Ishikawa (cell line): ENCODE measurements around the gene AEBP1.

Experiments
- CEBPB ChIP-seq: IDR thresholded peaks from 2 replicates; pipeline ENCODE4 v1.6.1; 2012
- CREB1 ChIP-seq: IDR thresholded peaks from 2 replicates; pipeline ENCODE4 v1.6.1; 2012; ENCODE audit warnings: low read depth
- EGR1 ChIP-seq: IDR thresholded peaks from 2 replicates; pipeline ENCODE4 v1.6.1; 2012
- EP300 ChIP-seq: IDR thresholded peaks from 2 replicates; pipeline ENCODE4 v1.6.1; 2012; ENCODE audit warnings: borderline replicate concordance
- FOXM1 ChIP-seq: IDR thresholded peaks from 2 replicates; pipeline ENCODE4 v1.6.1; 2012; ENCODE audit warnings: low read depth, borderline replicate concordance
- NFIC ChIP-seq: IDR thresholded peaks from 2 replicates; pipeline ENCODE4 v1.6.1; 2012
- RAD21 ChIP-seq: IDR thresholded peaks from 2 replicates; pipeline ENCODE4 v1.6.1; 2012; ENCODE audit warnings: low read depth
- TAF1 ChIP-seq: IDR thresholded peaks from 2 replicates; pipeline ENCODE4 v1.6.1; 2012; ENCODE audit warnings: low read depth, mild to moderate bottlenecking
- TCF12 ChIP-seq: IDR thresholded peaks from 2 replicates; pipeline ENCODE4 v1.6.1; 2012; ENCODE audit warnings: low read depth
- TEAD4 ChIP-seq: IDR thresholded peaks from 2 replicates; pipeline ENCODE4 v1.6.1; 2012
- USF1 ChIP-seq: IDR thresholded peaks from 2 replicates; pipeline ENCODE4 v1.6.1; 2012
- YY1 ChIP-seq: IDR thresholded peaks from 2 replicates; pipeline ENCODE4 v1.6.1; 2012; ENCODE audit warnings: low read depth
- ZBTB7A ChIP-seq: IDR thresholded peaks from 2 replicates; pipeline ENCODE4 v1.6.1; 2012; ENCODE audit warnings: low read depth
- TF ChIP-seq, protein P1 (sequence below): IDR thresholded peaks from 2 replicates; pipeline ENCODE4 v1.6.1; 2012; ENCODE audit warnings: low read depth, mild to moderate bottlenecking
- TF ChIP-seq, protein P2 (sequence below): IDR thresholded peaks from 2 replicates; pipeline ENCODE4 v1.6.1; 2012

The AEBP1 gene

GRCh38 chr7:44062903-44063295 lies 41.2 kb upstream of the AEBP1 start:
- no peak for TF ChIP-seq TCF12
- TF ChIP-seq USF1: no peak
- TF ChIP-seq TEAD4: no peak
- TF ChIP-seq EP300: no peak
- TF ChIP-seq NFIC: no peak
- no peak for TF ChIP-seq EGR1
- TF ChIP-seq, protein P1, sequence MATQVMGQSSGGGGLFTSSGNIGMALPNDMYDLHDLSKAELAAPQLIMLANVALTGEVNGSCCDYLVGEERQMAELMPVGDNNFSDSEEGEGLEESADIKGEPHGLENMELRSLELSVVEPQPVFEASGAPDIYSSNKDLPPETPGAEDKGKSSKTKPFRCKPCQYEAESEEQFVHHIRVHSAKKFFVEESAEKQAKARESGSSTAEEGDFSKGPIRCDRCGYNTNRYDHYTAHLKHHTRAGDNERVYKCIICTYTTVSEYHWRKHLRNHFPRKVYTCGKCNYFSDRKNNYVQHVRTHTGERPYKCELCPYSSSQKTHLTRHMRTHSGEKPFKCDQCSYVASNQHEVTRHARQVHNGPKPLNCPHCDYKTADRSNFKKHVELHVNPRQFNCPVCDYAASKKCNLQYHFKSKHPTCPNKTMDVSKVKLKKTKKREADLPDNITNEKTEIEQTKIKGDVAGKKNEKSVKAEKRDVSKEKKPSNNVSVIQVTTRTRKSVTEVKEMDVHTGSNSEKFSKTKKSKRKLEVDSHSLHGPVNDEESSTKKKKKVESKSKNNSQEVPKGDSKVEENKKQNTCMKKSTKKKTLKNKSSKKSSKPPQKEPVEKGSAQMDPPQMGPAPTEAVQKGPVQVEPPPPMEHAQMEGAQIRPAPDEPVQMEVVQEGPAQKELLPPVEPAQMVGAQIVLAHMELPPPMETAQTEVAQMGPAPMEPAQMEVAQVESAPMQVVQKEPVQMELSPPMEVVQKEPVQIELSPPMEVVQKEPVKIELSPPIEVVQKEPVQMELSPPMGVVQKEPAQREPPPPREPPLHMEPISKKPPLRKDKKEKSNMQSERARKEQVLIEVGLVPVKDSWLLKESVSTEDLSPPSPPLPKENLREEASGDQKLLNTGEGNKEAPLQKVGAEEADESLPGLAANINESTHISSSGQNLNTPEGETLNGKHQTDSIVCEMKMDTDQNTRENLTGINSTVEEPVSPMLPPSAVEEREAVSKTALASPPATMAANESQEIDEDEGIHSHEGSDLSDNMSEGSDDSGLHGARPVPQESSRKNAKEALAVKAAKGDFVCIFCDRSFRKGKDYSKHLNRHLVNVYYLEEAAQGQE: no peak
- no peak for TF ChIP-seq CREB1
- TF ChIP-seq ZBTB7A: no peak
- no peak for TF ChIP-seq FOXM1
- TF ChIP-seq RAD21: no peak
- TF ChIP-seq, protein P2, sequence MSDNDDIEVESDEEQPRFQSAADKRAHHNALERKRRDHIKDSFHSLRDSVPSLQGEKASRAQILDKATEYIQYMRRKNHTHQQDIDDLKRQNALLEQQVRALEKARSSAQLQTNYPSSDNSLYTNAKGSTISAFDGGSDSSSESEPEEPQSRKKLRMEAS: no peak
- TF ChIP-seq YY1: no peak
- no peak for TF ChIP-seq TAF1

DNA sequence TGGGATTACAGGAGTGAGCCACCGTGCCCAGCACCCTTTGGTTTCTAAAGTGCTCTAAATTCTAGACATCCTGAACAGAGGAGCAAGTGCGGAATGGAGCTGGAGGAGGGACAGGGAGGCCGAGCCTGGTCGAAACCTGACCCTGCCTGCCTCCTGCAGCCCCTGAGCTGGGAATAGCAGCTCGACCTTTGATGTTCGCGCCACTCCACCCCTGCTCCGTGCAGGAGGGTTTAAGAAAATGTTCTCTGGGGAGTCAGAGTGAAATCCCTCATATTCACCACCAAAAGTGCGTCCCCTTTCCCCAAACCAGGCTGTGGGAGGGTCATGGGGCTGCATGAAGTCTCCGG lies 40.6 kb upstream of the AEBP1 start:
- no peak for TF ChIP-seq EGR1
- no peak for TF ChIP-seq EP300
- no peak for TF ChIP-seq ZBTB7A
- TF ChIP-seq, protein P2: no peak
- TF ChIP-seq TAF1: no peak
- no peak for TF ChIP-seq YY1
- TF ChIP-seq FOXM1: no peak
- TF ChIP-seq TEAD4: no peak
- TF ChIP-seq CEBPB: no peak
- TF ChIP-seq CREB1: no peak
- TF ChIP-seq RAD21: no peak
- TF ChIP-seq NFIC: no peak
- TF ChIP-seq, protein P1: no peak
- TF ChIP-seq USF1: no peak
- no peak for TF ChIP-seq TCF12

- TF ChIP-seq CEBPB: no peak
- no peak for TF ChIP-seq ZBTB7A
- TF ChIP-seq CREB1: no peak
- TF ChIP-seq, protein P1: no peak
- TF ChIP-seq, protein P2: no peak
- TF ChIP-seq YY1: no peak
- TF ChIP-seq TCF12: no peak
- no peak for TF ChIP-seq TEAD4
- no peak for TF ChIP-seq EP300
- TF ChIP-seq EGR1: no peak
- TF ChIP-seq USF1: no peak
- TF ChIP-seq FOXM1: no peak
- no peak for TF ChIP-seq NFIC
- no peak for TF ChIP-seq RAD21
- no peak for TF ChIP-seq TAF1
Measured at GRCh38 chr7:44063894-44064651, 40.1 kb upstream of the AEBP1 start.
